DND-41 (cell line): Measurements from ENCODE around the gene SLC22A1.

Experiments used
- CTCF ChIP-seq: IDR thresholded peaks from 2 replicates; pipeline ENCODE4 v1.5.1; 2012; ENCODE audit warnings: borderline replicate concordance, low read length, moderate library complexity, mild to moderate bottlenecking; ENCODE audit not compliant: poor library complexity, severe bottlenecking; ENCODE audit errors: extremely low read depth
- EZH2 ChIP-seq: IDR thresholded peaks from 3 replicates; pipeline ENCODE4 v1.6.1; 2012; ENCODE audit warnings: borderline replicate concordance, low read depth, mild to moderate bottlenecking, moderate library complexity, low read length, inconsistent platforms; ENCODE audit not compliant: severe bottlenecking

GRCh38 chr6:160160450-160160849 lies 38.8 kb downstream of the SLC22A1 start:
- TF ChIP-seq CTCF: no peak
- TF ChIP-seq EZH2: no peak
